HUES6 (cell line): ENCODE results near the gene ZBTB16.

Experiments
- H3K27ac ChIP-seq: 2 replicates; pipeline ENCODE4 v1.7.0; 2013; ENCODE audit warnings: low read depth, mild to moderate bottlenecking, low read length, inconsistent platforms
- H3K27me3 ChIP-seq: 2 replicates; pipeline ENCODE4 v1.6.1; 2013; ENCODE audit warnings: low read length; ENCODE audit not compliant: control insufficient read depth, insufficient read depth
- H3K36me3 ChIP-seq: 2 replicates; pipeline ENCODE4 v1.6.1; 2013; ENCODE audit warnings: low read length; ENCODE audit not compliant: control insufficient read depth, insufficient read depth
- H3K4me1 ChIP-seq: 2 replicates; pipeline ENCODE4 v1.6.1; 2013; ENCODE audit warnings: low read length; ENCODE audit not compliant: control insufficient read depth, insufficient read depth
- H3K4me3 ChIP-seq: 2 replicates; pipeline ENCODE4 v1.5.1; 2013; ENCODE audit warnings: low read depth, low read length
- H3K9ac ChIP-seq: one replicate; pipeline ENCODE4 v1.6.1; 2013; ENCODE audit warnings: mild to moderate bottlenecking, low read length
- H3K9me3 ChIP-seq: 2 replicates; pipeline ENCODE4 v1.6.1; 2013; ENCODE audit warnings: low read depth, low read length; ENCODE audit not compliant: control insufficient read depth, insufficient read depth

The ZBTB16 gene

DNA sequence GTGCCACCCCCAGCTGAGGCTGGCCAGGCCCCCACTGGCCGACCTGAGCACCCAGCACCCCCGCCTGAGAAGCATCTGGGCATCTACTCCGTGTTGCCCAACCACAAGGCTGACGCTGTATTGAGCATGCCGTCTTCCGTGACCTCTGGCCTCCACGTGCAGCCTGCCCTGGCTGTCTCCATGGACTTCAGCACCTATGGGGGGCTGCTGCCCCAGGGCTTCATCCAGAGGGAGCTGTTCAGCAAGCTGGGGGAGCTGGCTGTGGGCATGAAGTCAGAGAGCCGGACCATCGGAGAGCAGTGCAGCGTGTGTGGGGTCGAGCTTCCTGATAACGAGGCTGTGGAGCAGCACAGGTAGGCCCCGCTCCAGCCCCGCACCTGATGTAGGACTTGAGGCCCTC, 4.7 kb downstream of the ZBTB16 start:
- no peaks in the 10 kb centered on the region for H3K9me3 ChIP-seq
- peaks cover 7% of the 10 kb centered on the region; the same call in 1 of the 2 replicates for H3K4me1 ChIP-seq
- H3K36me3 ChIP-seq, result no peaks in the 10 kb centered on the region
- no peak overlapping the region for H3K9ac ChIP-seq
- H3K27me3 ChIP-seq, result peaks cover 85% of the 10 kb centered on the region
- H3K27ac ChIP-seq, result no peak overlapping the region
- no peak overlapping the region for H3K4me3 ChIP-seq

DNA sequence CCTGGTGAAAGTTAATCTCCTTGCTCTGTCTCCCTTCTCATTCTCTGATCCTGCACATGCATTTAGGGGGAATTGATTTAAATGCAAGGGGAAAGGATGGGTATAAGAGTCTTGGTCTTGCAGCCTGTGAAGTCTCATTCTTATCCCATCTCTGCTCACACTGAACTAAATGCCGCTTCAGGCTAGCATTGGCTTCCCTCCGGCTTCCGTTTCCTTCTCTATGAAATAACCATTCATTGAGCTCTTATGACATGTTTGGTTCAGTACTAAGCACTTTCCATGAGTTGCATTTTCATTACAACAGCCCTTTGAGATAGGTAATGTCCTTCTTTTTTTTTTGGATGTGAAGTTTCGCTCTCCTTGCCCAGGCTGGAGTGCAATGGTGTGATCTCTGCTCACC, 5.6 kb downstream of the ZBTB16 start:
- Histone ChIP-seq H3K27me3 (peaks cover 78% of the 10 kb centered on the region), H3K9me3 (no peaks in the 10 kb centered on the region), H3K27ac (no peak overlapping the region), H3K4me1 (peaks cover 7% of the 10 kb centered on the region; the same call in 1 of the 2 replicates), H3K4me3 (no peak overlapping the region), H3K36me3 (no peaks in the 10 kb centered on the region), H3K9ac (no peak overlapping the region)

GRCh38 chr11:114066046-114066648, 6.6 kb downstream of the ZBTB16 start:
- H3K36me3 ChIP-seq, result no peaks in the 10 kb centered on the region

GRCh38 chr11:114068327-114068726, 8.8 kb downstream of the ZBTB16 start:
- no peaks in the 10 kb centered on the region for H3K36me3 ChIP-seq
- H3K4me1 ChIP-seq, result peaks cover under 1% of the 10 kb centered on the region; the same call in 1 of the 2 replicates
- peaks cover 50% of the 10 kb centered on the region for H3K27me3 ChIP-seq
- H3K9ac ChIP-seq, result no peak overlapping the region
- no peaks in the 10 kb centered on the region for H3K9me3 ChIP-seq
- no peak overlapping the region for H3K4me3 ChIP-seq
- H3K27ac ChIP-seq, result no peak overlapping the region

More at GRCh38 chr11:114066046-114066648, 6.6 kb downstream of the ZBTB16 start:
- Histone ChIP-seq H3K4me1 (peaks cover 7% of the 10 kb centered on the region; the same call in 1 of the 2 replicates), H3K27ac (no peak overlapping the region), H3K27me3 (peaks cover 68% of the 10 kb centered on the region), H3K9me3 (no peaks in the 10 kb centered on the region), H3K4me3 (no peak overlapping the region), H3K9ac (no peak overlapping the region)

- Histone ChIP-seq H3K9me3 (no peaks in the 10 kb centered on the region), H3K27ac (no peak overlapping the region), H3K9ac (no peak overlapping the region), H3K4me3 (no peak overlapping the region), H3K4me1 (peaks cover 16% of the 10 kb centered on the region; the same call in 1 of the 2 replicates), H3K36me3 (no peaks in the 10 kb centered on the region), H3K27me3 (peaks cover 36% of the 10 kb centered on the region)
These were observed 11.1 kb downstream of the ZBTB16 start for GRCh38 chr11:114070464-114071139.

DNA sequence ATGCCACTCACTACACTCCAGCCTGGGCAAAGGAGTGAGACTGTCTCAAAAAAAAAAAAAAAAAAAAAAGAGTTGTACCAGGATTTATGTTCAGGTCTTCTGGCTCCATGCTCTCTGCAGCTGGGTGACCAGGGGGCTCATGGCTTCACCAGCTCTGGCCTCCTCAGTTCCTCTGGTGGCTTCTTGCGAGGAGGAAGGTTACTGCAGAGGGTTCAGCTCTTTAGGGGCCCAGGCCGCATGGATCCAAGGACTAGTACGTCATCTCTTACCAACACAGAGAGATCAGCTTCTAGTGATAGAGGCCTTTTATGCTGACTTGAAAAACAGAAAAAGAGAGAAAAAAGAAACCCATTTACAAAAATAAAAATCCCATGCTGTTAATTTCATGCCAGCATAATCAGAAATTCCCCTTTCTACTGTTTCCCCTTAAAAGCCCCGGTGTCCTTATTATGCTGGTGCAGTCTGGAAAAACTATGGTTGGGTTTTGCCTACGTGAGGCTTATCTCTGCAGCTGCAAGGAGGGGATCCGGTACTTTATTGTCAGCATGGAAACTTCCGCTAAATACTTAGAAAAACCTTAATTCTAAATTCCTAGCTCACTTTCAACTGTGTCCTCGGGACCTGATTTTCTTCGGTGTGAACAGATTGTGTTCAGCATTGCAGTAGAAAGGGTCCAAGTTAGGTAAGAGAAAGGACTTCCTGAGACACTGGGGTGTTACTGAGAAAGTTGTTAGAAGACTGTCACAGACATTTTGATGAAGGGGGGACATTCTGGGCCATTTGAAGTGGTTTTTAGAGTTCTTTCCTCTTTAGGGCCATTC, 13.7 kb downstream of the ZBTB16 start:
- Histone ChIP-seq H3K4me3 (no peak overlapping the region), H3K36me3 (no peaks in the 10 kb centered on the region), H3K9ac (no peak overlapping the region), H3K27me3 (peaks cover 42% of the 10 kb centered on the region), H3K4me1 (peaks cover 37% of the 10 kb centered on the region), H3K9me3 (no peaks in the 10 kb centered on the region), H3K27ac (no peak overlapping the region)

GRCh38 chr11:114073828-114074381, 14.4 kb downstream of the ZBTB16 start:
- peaks cover 40% of the 10 kb centered on the region for H3K4me1 ChIP-seq
- H3K9me3 ChIP-seq, result no peaks in the 10 kb centered on the region
- H3K27me3 ChIP-seq, result peaks cover 42% of the 10 kb centered on the region
- no peaks in the 10 kb centered on the region for H3K36me3 ChIP-seq
- no peak overlapping the region for H3K4me3 ChIP-seq
- H3K27ac ChIP-seq, result no peak overlapping the region
- no peak overlapping the region for H3K9ac ChIP-seq

GRCh38 chr11:114074546-114075343, 15.2 kb downstream of the ZBTB16 start:
- Histone ChIP-seq H3K9ac (no peak overlapping the region), H3K36me3 (no peaks in the 10 kb centered on the region), H3K4me1 (peaks cover 44% of the 10 kb centered on the region), H3K27me3 (peaks cover 50% of the 10 kb centered on the region), H3K9me3 (no peaks in the 10 kb centered on the region), H3K4me3 (no peak overlapping the region), H3K27ac (no peak overlapping the region)

- H3K9ac ChIP-seq, result no peak overlapping the region
- no peaks in the 10 kb centered on the region for H3K36me3 ChIP-seq
- H3K27me3 ChIP-seq, result peaks cover 56% of the 10 kb centered on the region
- H3K27ac ChIP-seq, result no peak overlapping the region
- peaks cover 49% of the 10 kb centered on the region for H3K4me1 ChIP-seq
- no peaks in the 10 kb centered on the region for H3K9me3 ChIP-seq
- H3K4me3 ChIP-seq, result no peak overlapping the region
These were observed 15.8 kb downstream of the ZBTB16 start for GRCh38 chr11:114075344-114075610.

DNA sequence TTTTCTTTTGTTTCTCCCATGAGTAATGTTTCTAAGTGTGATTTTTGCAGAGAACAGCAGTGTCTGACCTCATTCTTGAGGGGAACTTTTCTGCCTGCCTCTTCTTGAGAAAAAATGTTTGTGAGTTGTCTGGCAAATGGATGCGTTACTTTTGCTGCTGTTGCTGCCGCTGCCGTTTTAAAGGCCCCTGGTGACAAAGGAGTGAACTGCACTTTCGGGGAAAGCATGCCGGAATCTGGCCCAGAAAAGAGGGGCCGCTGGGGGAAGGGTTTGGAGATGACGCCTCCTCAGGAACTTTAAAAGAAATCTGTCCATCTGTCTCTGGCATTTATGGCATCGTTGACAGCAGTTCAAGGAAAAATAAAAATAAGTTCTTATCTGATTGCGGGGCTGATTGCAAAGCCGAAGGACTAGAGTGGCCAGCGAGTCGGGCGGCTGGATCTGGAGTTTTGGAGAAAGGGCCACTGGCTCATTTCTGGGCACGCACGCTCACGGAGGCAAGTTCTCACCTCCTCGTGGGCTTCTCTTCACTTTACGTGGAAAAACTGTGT, 16.5 kb downstream of the ZBTB16 start:
- Histone ChIP-seq H3K4me1 (peaks cover 50% of the 10 kb centered on the region), H3K4me3 (no peak overlapping the region), H3K27ac (no peak overlapping the region), H3K9ac (no peak overlapping the region), H3K27me3 (peaks cover 63% of the 10 kb centered on the region), H3K36me3 (no peaks in the 10 kb centered on the region), H3K9me3 (no peaks in the 10 kb centered on the region)
